HG02571 (cell line): ENCODE results near the gene HARS2.
"Not testable (repeated sequence)": the region's sequence is repeated elsewhere in the genome, so short reads cannot be mapped to it uniquely, and the experiment has no call there.

ENCODE experiments used
- ATAC-seq: cut with Tn5 transposase; IDR thresholded peaks from one replicate; pipeline ENCODE4 v1.9.1; 2021; ENCODE audit warnings: mild to moderate bottlenecking, moderate library complexity; ENCODE audit not compliant: unreplicated experiment

HARS2 gene

GRCh38 chr5:140690941-140691924, at the start of gene HARS2, which contains the start of gene HARS1:
TSS of gene HARS2 (plus strand) at chr5:140691455. CDS start at chr5:140691649, 194 bp downstream.
TSS of gene HARS1 (minus strand) at chr5:140691370. CDS start at chr5:140691304, 66 bp downstream.
- peak; percentile 94 for ATAC-seq

GRCh38 chr5:140641716-140642115, 49.5 kb upstream of the HARS2 start:
- ATAC-seq: no peak

GRCh38 chr5:140642718-140643117, 48.5 kb upstream of the HARS2 start:
- no peak for ATAC-seq

- peak; percentile 27 for ATAC-seq
Observed at GRCh38 chr5:140647042-140647419, 44.2 kb upstream of the HARS2 start.

- ATAC-seq: no peak
Observed at GRCh38 chr5:140658870-140659269, 32.4 kb upstream of the HARS2 start.

- ATAC-seq: not testable (repeated sequence)
Observed at GRCh38 chr5:140660371-140660770, 30.9 kb upstream of the HARS2 start.

GRCh38 chr5:140664030-140664358, 27.3 kb upstream of the HARS2 start:
- ATAC-seq: no peak

- ATAC-seq: peak; percentile 96
Observed at GRCh38 chr5:140664359-140665119, 26.7 kb upstream of the HARS2 start, which contains the start of gene WDR55. TSS of gene WDR55 (plus strand) at chr5:140664904. CDS start at chr5:140664913, 9 bp downstream.

- not testable (repeated sequence) for ATAC-seq
Observed at GRCh38 chr5:140671035-140671434, 20.2 kb upstream of the HARS2 start.

- no peak for ATAC-seq
Observed at GRCh38 chr5:140671472-140672125, 19.7 kb upstream of the HARS2 start.

- no peak for ATAC-seq
Observed at GRCh38 chr5:140672455-140673186, 18.6 kb upstream of the HARS2 start.

GRCh38 chr5:140673187-140673976, 17.9 kb upstream of the HARS2 start, which contains the start of gene DND1:
TSS of gene DND1 (minus strand) at chr5:140673576. CDS start at chr5:140673542, 34 bp downstream.
- ATAC-seq: no peak

- no peak for ATAC-seq
Observed at GRCh38 chr5:140674211-140674610, 17.0 kb upstream of the HARS2 start.

GRCh38 chr5:140674629-140675028, 16.6 kb upstream of the HARS2 start:
- ATAC-seq: no peak

- no peak for ATAC-seq
Observed at GRCh38 chr5:140677947-140678346, 13.3 kb upstream of the HARS2 start.

GRCh38 chr5:140678993-140679392, 12.3 kb upstream of the HARS2 start:
- no peak for ATAC-seq

GRCh38 chr5:140690376-140690932, 801 bp upstream of the HARS2 start:
- ATAC-seq: no peak

- no peak for ATAC-seq
Observed at GRCh38 chr5:140694276-140694675, 3.0 kb downstream of the HARS2 start.

- ATAC-seq: no peak
Observed at GRCh38 chr5:140696891-140697492, 5.7 kb downstream of the HARS2 start.
